ENCODE data around the gene RFX8.

RFX8 gene

GRCh38 chr2:101372792-101373191, 102.1 kb downstream of the RFX8 start:
- Histone ChIP-seq H3K4me1 (ENCODE audit: low read length) (no peaks in the 10 kb centered on the region), H3K36me3 (replicated peaks; ENCODE audit: insufficient read depth, low read length) (no peaks in the 10 kb centered on the region), H4K20me1 (ENCODE audit: insufficient read depth, low read length) (no peaks in the 10 kb centered on the region), H3K4me3 (ENCODE audit: low read length) (no peak overlapping the region), H2AFZ (ENCODE audit: low read length) (no peak overlapping the region), H3F3A (ENCODE audit: insufficient read depth, low read length) (no peaks in the 10 kb centered on the region), H3K9me2 (replicated peaks; ENCODE audit: insufficient read depth, low read length) (no peaks in the 10 kb centered on the region), H3K79me2 (ENCODE audit: low read length) (no peaks in the 10 kb centered on the region), H3K27ac (ENCODE audit: low read length) (no peak overlapping the region), H3K27me3 (replicated peaks; ENCODE audit: insufficient read depth, low read length) (no peaks in the 10 kb centered on the region), H3K9me3 (replicated peaks; ENCODE audit: insufficient read depth, low read length) (no peaks in the 10 kb centered on the region), H3K9ac (ENCODE audit: low read length) (no peak overlapping the region), H3K4me2 (ENCODE audit: low read depth, low read length) (no peak overlapping the region)
- no peak for TF ChIP-seq EZH2 (optimal IDR thresholded peaks at IDR 0.05; ENCODE audit: low read depth, low read length)
- no peak for TF ChIP-seq EZH2phosphoT487 (IDR thresholded peaks at IDR 0.05; ENCODE audit: low read length)
- no peak for TF ChIP-seq CTCF (IDR thresholded peaks at IDR 0.05; ENCODE audit: low read length)
- no peak for DNase-seq

- no peak for TF ChIP-seq EZH2phosphoT487 (IDR thresholded peaks at IDR 0.05; ENCODE audit: low read length)
- TF ChIP-seq CTCF (IDR thresholded peaks at IDR 0.05; ENCODE audit: low read length): no peak
- no peak for TF ChIP-seq EZH2 (optimal IDR thresholded peaks at IDR 0.05; ENCODE audit: low read depth, low read length)
- Histone ChIP-seq H2AFZ (ENCODE audit: low read length) (no peak overlapping the region), H3K9ac (ENCODE audit: low read length) (no peak overlapping the region), H3K27ac (ENCODE audit: low read length) (no peak overlapping the region), H3K9me3 (replicated peaks; ENCODE audit: insufficient read depth, low read length) (no peaks in the 10 kb centered on the region), H3K36me3 (replicated peaks; ENCODE audit: insufficient read depth, low read length) (no peaks in the 10 kb centered on the region), H4K20me1 (ENCODE audit: insufficient read depth, low read length) (no peaks in the 10 kb centered on the region), H3K4me2 (ENCODE audit: low read depth, low read length) (no peak overlapping the region), H3K4me3 (ENCODE audit: low read length) (no peak overlapping the region), H3K4me1 (ENCODE audit: low read length) (no peaks in the 10 kb centered on the region), H3F3A (ENCODE audit: insufficient read depth, low read length) (no peaks in the 10 kb centered on the region), H3K9me2 (replicated peaks; ENCODE audit: insufficient read depth, low read length) (no peaks in the 10 kb centered on the region), H3K27me3 (replicated peaks; ENCODE audit: insufficient read depth, low read length) (no peaks in the 10 kb centered on the region), H3K79me2 (ENCODE audit: low read length) (no peaks in the 10 kb centered on the region)
- DNase-seq: no peak
These were observed 103.3 kb downstream of the RFX8 start for GRCh38 chr2:101371636-101372035.

GRCh38 chr2:101369100-101369499, 105.8 kb downstream of the RFX8 start:
- no peak for DNase-seq
- no peaks in the 10 kb centered on the region for H3K9me3 ChIP-seq (replicated peaks; ENCODE audit: insufficient read depth, low read length)
- H3F3A ChIP-seq (ENCODE audit: insufficient read depth, low read length): no peaks in the 10 kb centered on the region
- H3K36me3 ChIP-seq (replicated peaks; ENCODE audit: insufficient read depth, low read length): no peaks in the 10 kb centered on the region
- H2AFZ ChIP-seq (ENCODE audit: low read length): no peak overlapping the region
- H3K4me1 ChIP-seq (ENCODE audit: low read length): no peaks in the 10 kb centered on the region
- H3K79me2 ChIP-seq (ENCODE audit: low read length): no peaks in the 10 kb centered on the region
- H3K27ac ChIP-seq (ENCODE audit: low read length): no peak overlapping the region
- TF ChIP-seq EZH2 (optimal IDR thresholded peaks at IDR 0.05; ENCODE audit: low read depth, low read length) (no peak), EZH2phosphoT487 (IDR thresholded peaks at IDR 0.05; ENCODE audit: low read length) (no peak), CTCF (IDR thresholded peaks at IDR 0.05; ENCODE audit: low read length) (no peak)
- H3K4me2 ChIP-seq (ENCODE audit: low read depth, low read length): no peak overlapping the region
- H3K9ac ChIP-seq (ENCODE audit: low read length): no peak overlapping the region
- H3K9me2 ChIP-seq (replicated peaks; ENCODE audit: insufficient read depth, low read length): no peaks in the 10 kb centered on the region
- no peaks in the 10 kb centered on the region for H3K27me3 ChIP-seq (replicated peaks; ENCODE audit: insufficient read depth, low read length)
- H3K4me3 ChIP-seq (ENCODE audit: low read length): no peak overlapping the region
- no peaks in the 10 kb centered on the region for H4K20me1 ChIP-seq (ENCODE audit: insufficient read depth, low read length)

All from MM.1S (cell line).